ENCODE results near the gene NECTIN1. TPM values are rescaled to one million over a fixed set of nuclear protein-coding genes. Genes with fewer than 3 reads are reported as not detected.
A peak's percentile ranks its signal among the peaks of the same experiment; 100 is the strongest.

NECTIN1 gene
- total and polyA plus RNA-seq, 2 of the 4 experiments (the other 2 are of a cell fraction) = 2.3 to 4.2 TPM

- no CpG with 5 or more reads among the region's 13 CpGs for WGBS, 2 experiments (ENCODE audit: extremely low coverage in 2 of 2, insufficient read length in 1 of 2)
- H3K23ac ChIP-seq (ENCODE audit: low read depth, low read length) = no peak overlapping the region
- no peak overlapping the region for H3K56ac ChIP-seq (ENCODE audit: extremely low read depth, insufficient read depth, low read length)
- no TSS peak for BruUV-seq (replicated peaks)
- peak overlapping the region; percentile 68; the same call in 1 of the 2 replicates for H2BK120ac ChIP-seq (ENCODE audit: low read depth, low read length)
- H2AFZ ChIP-seq (replicated peaks; ENCODE audit: low read length, poor library complexity) = peak overlapping the region; percentile 91
- H2AK9ac ChIP-seq (replicated peaks; ENCODE audit: low read depth, low read length, poor library complexity) = no peak overlapping the region
- ATAC-seq (ENCODE audit: low read depth) (no peak; the same call in 1 of the 2 replicates), DNase-seq (no peak)
- H2BK5ac ChIP-seq (ENCODE audit: low read depth, low read length, poor library complexity, severe bottlenecking) = no peak overlapping the region
- H3K27ac ChIP-seq (ENCODE audit: insufficient read depth, low read length) = no peak overlapping the region
- H3K4me2 ChIP-seq (ENCODE audit: low read depth, low read length) = no peak overlapping the region
- intact Hi-C loops (cut with micrococcal nuclease) (no loop called here), dilution Hi-C loops (cut with HindIII; ENCODE audit: low sequenced_read_pairs, unreplicated experiment) (no loop called here), in situ Hi-C loops (cut with MboI; ENCODE audit: low sequenced_read_pairs) (no loop called here)
- no peak overlapping the region for H4K91ac ChIP-seq (ENCODE audit: insufficient read depth, low read depth, low read length)
- H3K4me3 ChIP-seq (ENCODE audit: insufficient read depth, low read depth, low read length) = no peak overlapping the region
- no peak overlapping the region for H2BK20ac ChIP-seq (ENCODE audit: low read depth, low read length)
- H2BK15ac ChIP-seq (ENCODE audit: low read depth, low read length) = no peak overlapping the region
- peaks cover 8% of the 10 kb centered on the region for H3K9me1 ChIP-seq (ENCODE audit: insufficient read depth, low read length)
- H3K18ac ChIP-seq (ENCODE audit: low read depth, low read length) = no peak overlapping the region
- H4K20me1 ChIP-seq (ENCODE audit: insufficient read depth, low read length) = no peaks in the 10 kb centered on the region
- ChIA-PET POLR2A (ENCODE audit: unreplicated experiment) (no interaction called here), CTCF (no interaction called here)
- peak overlapping the region; percentile 78 for H3K4ac ChIP-seq (ENCODE audit: low read depth, low read length)
- no peaks in the 10 kb centered on the region for H3K36me3 ChIP-seq (ENCODE audit: control insufficient read depth, insufficient read depth, low read length)
- no peak overlapping the region for H3K9ac ChIP-seq (ENCODE audit: low read depth, low read length)
- H3K79me1 ChIP-seq (ENCODE audit: low read depth in 1 of 2, low read length in 2 of 2) = no peaks in the 10 kb centered on the region
- H3K27me3 ChIP-seq (ENCODE audit: control insufficient read depth, insufficient read depth, low read length) = peaks cover 2% of the 10 kb centered on the region; the same call in 1 of the 2 replicates
- H4K8ac ChIP-seq (ENCODE audit: low read depth in 2 of 2, low read length in 2 of 2) = peak overlapping the region in 1 of 2 experiments; percentile 86; a peak in 3 of 4 replicates
- H3K4me1 ChIP-seq (ENCODE audit: control insufficient read depth, insufficient read depth, low read length) = peaks cover 5% of the 10 kb centered on the region
- peak overlapping the region; percentile 45; the same call in 1 of the 2 replicates for H3K14ac ChIP-seq (replicated peaks; ENCODE audit: low read depth, low read length)
- TF ChIP-seq MAZ (IDR thresholded peaks at IDR 0.05; ENCODE audit: borderline replicate concordance, low read depth, low read length) = no peak
- no peak for TF ChIP-seq MXI1 (IDR thresholded peaks at IDR 0.05; ENCODE audit: borderline replicate concordance, low read depth, low read length)
- no peak for TF ChIP-seq CTCF (conservative IDR thresholded peaks at IDR 0.05; ENCODE audit: low read depth, low read length)
- no peak for TF ChIP-seq NFE2L2 (IDR thresholded peaks at IDR 0.05; ENCODE audit: low read depth, low read length)
- peak overlapping the region; percentile 71; the same call in 1 of the 2 replicates for H2AK5ac ChIP-seq (ENCODE audit: low read depth, low read length)
- no peaks in the 10 kb centered on the region for H3K9me3 ChIP-seq (ENCODE audit: control insufficient read depth, insufficient read depth, low read length)
- no peak overlapping the region for H4K5ac ChIP-seq (ENCODE audit: low read depth, low read length)
Observed at GRCh38 chr11:119685111-119685746, 43.8 kb downstream of the NECTIN1 start.

All from IMR-90 (cell line).